Colonic mucosa (tissue), 4 donors: Measurements from ENCODE around the gene KHDRBS2. TPM values are rescaled to one million over a fixed set of nuclear protein-coding genes. Genes with fewer than 3 reads are reported as not detected.

ENCODE experiments used
- DNase-seq: peaks from one replicate; pipeline ENCODE4 v3.0.0-alpha.2; 2020
- H3K27ac ChIP-seq: fragments of 200-600 bp; one replicate; pipeline ENCODE4 v1.8.0; 2021
- H3K27me3 ChIP-seq: fragments of 200-600 bp; one replicate; pipeline ENCODE4 v1.8.0; 2021
- H3K36me3 ChIP-seq: fragments of 200-600 bp; one replicate; pipeline ENCODE4 v1.8.0; 2021
- H3K4me1 ChIP-seq: fragments of 200-600 bp; one replicate; pipeline ENCODE4 v1.8.0; 2021; ENCODE audit warnings: mild to moderate bottlenecking
- H3K4me3 ChIP-seq: fragments of 200-600 bp; one replicate; pipeline ENCODE4 v1.8.0; 2021
- H3K9ac ChIP-seq, 2 donors: one replicate each; pipeline ENCODE4 v1.7.0; 2013; ENCODE audit warnings: control low read depth in 2 of 2, low read depth in 2 of 2, low read length in 2 of 2
- H3K9me3 ChIP-seq: fragments of 200-600 bp; one replicate; pipeline ENCODE4 v1.8.0; 2021
- intact Hi-C: fragments of 100-400 bp; cut with DNase I; formaldehyde crosslinking; loops from one replicate; pipeline ENCODE4 v1.14.1; 2022
- total RNA-seq, 2 donors: library from RNA; stranded (reverse); fragmentation: NEBNext Ultra II Directional in 1 of 2; extraction: Animal tissue kit (Norgen Biotek cat#: 25700) in 1 of 2; gene quantifications; one replicate each; pipeline ENCODE4 v1.2.1, GENCODE V29; 2021
- TF ChIP-seq, protein P1 (sequence below): fragments of 200-600 bp; IDR thresholded peaks from one replicate; pipeline ENCODE4 v1.8.0; 2022; ENCODE audit warnings: antibody characterized with exemption, mild to moderate bottlenecking
- donor health status: healthy.
- donor health status: DM: no; HTN: no; CAD: no.
- donor health status: DM: no; HTN: no; CAD: no.

KHDRBS2 gene
- total RNA-seq, 2 donors from 2014 or later: 0.52 to 1.2 TPM

GRCh38 chr6:62102387-62102786 lies 183.6 kb downstream of the KHDRBS2 start:
- Histone ChIP-seq H3K27ac (no peak overlapping the region), H3K36me3 (no peaks in the 10 kb centered on the region), H3K4me1 (no peaks in the 10 kb centered on the region), H3K9ac (no peak overlapping the region), H3K4me3 (no peak overlapping the region), H3K9me3 (no peaks in the 10 kb centered on the region), H3K27me3 (no peaks in the 10 kb centered on the region)
- TF ChIP-seq, protein P1, sequence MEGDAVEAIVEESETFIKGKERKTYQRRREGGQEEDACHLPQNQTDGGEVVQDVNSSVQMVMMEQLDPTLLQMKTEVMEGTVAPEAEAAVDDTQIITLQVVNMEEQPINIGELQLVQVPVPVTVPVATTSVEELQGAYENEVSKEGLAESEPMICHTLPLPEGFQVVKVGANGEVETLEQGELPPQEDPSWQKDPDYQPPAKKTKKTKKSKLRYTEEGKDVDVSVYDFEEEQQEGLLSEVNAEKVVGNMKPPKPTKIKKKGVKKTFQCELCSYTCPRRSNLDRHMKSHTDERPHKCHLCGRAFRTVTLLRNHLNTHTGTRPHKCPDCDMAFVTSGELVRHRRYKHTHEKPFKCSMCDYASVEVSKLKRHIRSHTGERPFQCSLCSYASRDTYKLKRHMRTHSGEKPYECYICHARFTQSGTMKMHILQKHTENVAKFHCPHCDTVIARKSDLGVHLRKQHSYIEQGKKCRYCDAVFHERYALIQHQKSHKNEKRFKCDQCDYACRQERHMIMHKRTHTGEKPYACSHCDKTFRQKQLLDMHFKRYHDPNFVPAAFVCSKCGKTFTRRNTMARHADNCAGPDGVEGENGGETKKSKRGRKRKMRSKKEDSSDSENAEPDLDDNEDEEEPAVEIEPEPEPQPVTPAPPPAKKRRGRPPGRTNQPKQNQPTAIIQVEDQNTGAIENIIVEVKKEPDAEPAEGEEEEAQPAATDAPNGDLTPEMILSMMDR: no peak
- intact Hi-C loops: no loop called here
- DNase-seq: no peak

- no peaks in the 10 kb centered on the region for H3K36me3 ChIP-seq
- no peak overlapping the region for H3K27ac ChIP-seq
- no peak overlapping the region for H3K4me3 ChIP-seq
- H3K9ac ChIP-seq: no peak overlapping the region
- H3K9me3 ChIP-seq: no peaks in the 10 kb centered on the region
- DNase-seq: no peak
- no peaks in the 10 kb centered on the region for H3K27me3 ChIP-seq
- H3K4me1 ChIP-seq: no peaks in the 10 kb centered on the region
- intact Hi-C loops: no loop called here
- TF ChIP-seq, protein P1: no peak
These were observed 195.4 kb downstream of the KHDRBS2 start for GRCh38 chr6:62090442-62091229.

DNA sequence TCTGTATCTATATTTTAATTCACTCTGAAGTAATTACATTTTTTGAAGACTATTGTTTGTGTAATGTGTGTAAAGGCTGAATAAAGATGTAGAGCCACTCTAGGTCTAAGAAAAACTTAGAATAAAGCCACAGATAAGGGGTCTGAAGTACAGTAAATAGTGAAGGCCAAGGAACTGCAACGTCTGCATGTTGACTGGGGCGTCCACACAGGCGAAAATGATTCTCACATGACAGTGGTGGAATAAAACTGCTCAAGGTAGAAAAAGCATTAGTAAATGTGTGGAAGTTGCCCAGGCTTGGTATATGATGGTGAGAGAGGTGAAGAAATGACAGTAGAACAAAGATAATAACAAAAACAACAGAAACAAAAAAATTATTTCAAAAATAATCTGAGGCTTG lies 196.2 kb downstream of the KHDRBS2 start:
- Histone ChIP-seq H3K9me3 (no peaks in the 10 kb centered on the region), H3K27ac (no peak overlapping the region), H3K27me3 (no peaks in the 10 kb centered on the region), H3K4me3 (no peak overlapping the region), H3K9ac (no peak overlapping the region), H3K36me3 (no peaks in the 10 kb centered on the region), H3K4me1 (no peaks in the 10 kb centered on the region)
- TF ChIP-seq, protein P1: no peak
- intact Hi-C loops: no loop called here
- no peak for DNase-seq

- Histone ChIP-seq H3K27ac (no peak overlapping the region), H3K9ac (no peak overlapping the region), H3K9me3 (no peaks in the 10 kb centered on the region), H3K27me3 (no peaks in the 10 kb centered on the region), H3K36me3 (no peaks in the 10 kb centered on the region), H3K4me1 (no peaks in the 10 kb centered on the region), H3K4me3 (no peak overlapping the region)
- TF ChIP-seq, protein P1: no peak
- no peak for DNase-seq
- intact Hi-C loops: no loop called here
These were observed 200.0 kb downstream of the KHDRBS2 start for GRCh38 chr6:62086047-62086446.

GRCh38 chr6:62075869-62076268 lies 210.2 kb downstream of the KHDRBS2 start:
- TF ChIP-seq, protein P1: no peak
- Histone ChIP-seq H3K27me3 (no peaks in the 10 kb centered on the region), H3K9me3 (no peaks in the 10 kb centered on the region), H3K4me3 (no peak overlapping the region), H3K4me1 (no peaks in the 10 kb centered on the region), H3K36me3 (no peaks in the 10 kb centered on the region), H3K27ac (no peak overlapping the region), H3K9ac (no peak overlapping the region)
- intact Hi-C loops: no loop called here
- no peak for DNase-seq
